Mucosa of descending colon (tissue), 3 donors: ENCODE results near the gene PHF20. TPM values are rescaled to one million over a fixed set of nuclear protein-coding genes. Genes with fewer than 3 reads are reported as not detected.

ENCODE experiments used
- ATAC-seq: fragments of 200-7000 bp; cut with Tn5 transposase; one replicate; pipeline ENCODE4 v1.9.1; 2020; ENCODE audit warnings: mild to moderate bottlenecking, moderate library complexity
- DNase-seq, 3 donors: peaks; one replicate each; pipeline ENCODE4 v3.0.0-alpha.2; 2020
- H3K36me3 ChIP-seq: fragments of 200-600 bp; one replicate; pipeline ENCODE4 v1.8.0; 2021; ENCODE audit warnings: low read depth, mild to moderate bottlenecking
- H3K4me1 ChIP-seq: fragments of 200-600 bp; one replicate; pipeline ENCODE4 v1.8.0; 2021; ENCODE audit warnings: low read depth, mild to moderate bottlenecking
- H3K4me3 ChIP-seq: fragments of 200-600 bp; one replicate; pipeline ENCODE4 v1.8.0; 2021; ENCODE audit warnings: mild to moderate bottlenecking
- H3K9me3 ChIP-seq: fragments of 200-600 bp; one replicate; pipeline ENCODE4 v1.8.0; 2021; ENCODE audit warnings: mild to moderate bottlenecking
- intact Hi-C, 2 donors: fragments of 100-400 bp; cut with DNase I in 1 of 2; cut with micrococcal nuclease in 1 of 2; formaldehyde crosslinking; loops; one replicate each; pipeline versions ENCODE4 v1.11.0 to v1.11.1; 2022; cut with DNase I, micrococcal nuclease
- total RNA-seq, 3 donors: library from RNA; stranded (reverse); fragmentation: NEBNext Ultra II Directional in 2 of 3; extraction: Animal tissue kit (Norgen Biotek cat#: 25700) in 2 of 3; gene quantifications; one replicate each; pipeline versions ENCODE4 v1.2.1 to v1.2.4, GENCODE V29; 2021 to 2023
- TF ChIP-seq, protein P1 (sequence below): fragments of 200-600 bp; IDR thresholded peaks from one replicate; pipeline ENCODE4 v1.8.0; 2022; ENCODE audit warnings: antibody characterized with exemption, mild to moderate bottlenecking
- donor health status: DM: no; HTN: no; CAD: no; lungs with moderate emphysema.
- donor health status: DM: no; HTN: no; CAD: no.
- donor health status: DM: no; HTN: yes; CAD: no.

PHF20 gene
- total RNA-seq, 3 donors from 2014 or later = 23.3 to 61.1 (median 28.5) TPM

DNA sequence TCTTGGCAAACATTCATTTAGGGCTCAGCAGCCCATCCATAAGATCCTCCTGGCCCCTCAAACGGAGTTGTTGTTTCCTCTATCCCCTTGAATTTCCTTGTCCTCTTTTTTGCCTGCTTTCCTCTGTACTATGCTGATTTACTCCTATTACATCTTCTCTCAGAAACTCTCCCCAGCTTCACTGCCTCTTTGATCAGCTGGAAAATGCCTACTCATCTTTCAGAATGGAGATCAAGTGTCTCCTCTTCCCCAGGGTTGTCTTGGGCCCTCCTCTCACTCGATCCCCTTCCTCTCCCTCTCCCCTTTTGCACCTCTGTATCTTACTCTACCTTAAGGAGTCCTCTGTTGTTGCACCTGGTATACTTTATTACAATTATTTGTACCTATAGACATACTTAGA is 60.2 kb downstream of the PHF20 start:
- TF ChIP-seq, protein P1, sequence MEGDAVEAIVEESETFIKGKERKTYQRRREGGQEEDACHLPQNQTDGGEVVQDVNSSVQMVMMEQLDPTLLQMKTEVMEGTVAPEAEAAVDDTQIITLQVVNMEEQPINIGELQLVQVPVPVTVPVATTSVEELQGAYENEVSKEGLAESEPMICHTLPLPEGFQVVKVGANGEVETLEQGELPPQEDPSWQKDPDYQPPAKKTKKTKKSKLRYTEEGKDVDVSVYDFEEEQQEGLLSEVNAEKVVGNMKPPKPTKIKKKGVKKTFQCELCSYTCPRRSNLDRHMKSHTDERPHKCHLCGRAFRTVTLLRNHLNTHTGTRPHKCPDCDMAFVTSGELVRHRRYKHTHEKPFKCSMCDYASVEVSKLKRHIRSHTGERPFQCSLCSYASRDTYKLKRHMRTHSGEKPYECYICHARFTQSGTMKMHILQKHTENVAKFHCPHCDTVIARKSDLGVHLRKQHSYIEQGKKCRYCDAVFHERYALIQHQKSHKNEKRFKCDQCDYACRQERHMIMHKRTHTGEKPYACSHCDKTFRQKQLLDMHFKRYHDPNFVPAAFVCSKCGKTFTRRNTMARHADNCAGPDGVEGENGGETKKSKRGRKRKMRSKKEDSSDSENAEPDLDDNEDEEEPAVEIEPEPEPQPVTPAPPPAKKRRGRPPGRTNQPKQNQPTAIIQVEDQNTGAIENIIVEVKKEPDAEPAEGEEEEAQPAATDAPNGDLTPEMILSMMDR = no peak
- H3K36me3 ChIP-seq = no peaks in the 10 kb centered on the region
- no peak overlapping the region for H3K4me3 ChIP-seq
- no peak for DNase-seq
- intact Hi-C loops = no loop called here
- H3K4me1 ChIP-seq = no peaks in the 10 kb centered on the region
- no peak for ATAC-seq
- no peaks in the 10 kb centered on the region for H3K9me3 ChIP-seq

DNA sequence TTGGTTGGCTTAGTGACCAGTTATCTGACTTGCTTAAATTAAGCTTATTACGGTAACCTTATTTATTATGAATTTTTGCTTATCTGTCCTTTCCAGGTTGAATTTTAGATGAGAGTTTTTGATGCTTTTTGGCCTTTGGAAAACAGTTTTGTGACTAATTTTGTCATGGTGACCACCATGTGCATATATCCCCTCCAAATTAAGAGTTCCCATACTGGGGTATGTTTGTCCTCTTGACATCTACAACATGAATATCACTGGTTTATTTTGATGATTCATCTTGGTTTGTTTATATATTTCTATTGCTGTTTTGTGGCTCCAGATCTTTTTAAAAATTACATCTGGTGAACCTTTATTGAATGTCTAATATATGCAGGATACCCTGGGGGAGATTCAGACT is 61.4 kb downstream of the PHF20 start:
- Histone ChIP-seq H3K36me3 (no peaks in the 10 kb centered on the region), H3K9me3 (no peaks in the 10 kb centered on the region), H3K4me3 (no peak overlapping the region), H3K4me1 (no peaks in the 10 kb centered on the region)
- no peak for ATAC-seq
- DNase-seq = no peak
- intact Hi-C loops = no loop called here
- TF ChIP-seq, protein P1 = no peak

DNA sequence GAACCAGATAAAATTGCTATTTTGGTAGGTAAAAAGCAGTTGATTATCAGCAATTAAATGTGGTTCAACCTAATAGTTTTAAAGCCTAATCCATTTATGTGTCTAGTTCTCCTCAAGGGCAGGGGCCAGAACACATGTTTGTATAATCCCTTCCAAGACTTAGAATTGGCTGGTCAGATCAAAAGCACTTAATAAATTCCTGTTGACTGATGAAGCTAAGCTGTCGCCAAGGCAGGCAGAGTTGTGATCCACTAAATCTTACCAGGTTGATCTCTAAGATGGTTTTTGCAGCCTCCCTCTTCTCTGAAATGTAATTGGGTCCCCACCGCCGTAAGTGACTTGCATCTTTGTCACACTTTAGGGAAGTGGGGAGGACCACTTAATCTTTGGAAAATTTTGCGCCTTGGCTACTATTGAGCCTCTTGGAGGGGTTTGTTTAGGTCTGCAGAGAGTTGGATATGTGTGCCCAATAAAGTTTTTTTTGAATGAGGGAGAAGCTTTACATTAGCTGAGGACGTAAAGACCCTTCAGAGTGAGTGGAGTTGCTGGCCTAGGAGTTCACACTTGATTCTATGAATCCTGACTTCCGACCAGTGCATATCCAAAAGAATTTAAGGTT is 65.9 kb downstream of the PHF20 start:
- Histone ChIP-seq H3K9me3 (no peaks in the 10 kb centered on the region), H3K4me1 (no peaks in the 10 kb centered on the region), H3K36me3 (no peaks in the 10 kb centered on the region), H3K4me3 (no peak overlapping the region)
- no peak for DNase-seq
- no peak for ATAC-seq
- intact Hi-C loops = no loop called here
- TF ChIP-seq, protein P1 = no peak

DNA sequence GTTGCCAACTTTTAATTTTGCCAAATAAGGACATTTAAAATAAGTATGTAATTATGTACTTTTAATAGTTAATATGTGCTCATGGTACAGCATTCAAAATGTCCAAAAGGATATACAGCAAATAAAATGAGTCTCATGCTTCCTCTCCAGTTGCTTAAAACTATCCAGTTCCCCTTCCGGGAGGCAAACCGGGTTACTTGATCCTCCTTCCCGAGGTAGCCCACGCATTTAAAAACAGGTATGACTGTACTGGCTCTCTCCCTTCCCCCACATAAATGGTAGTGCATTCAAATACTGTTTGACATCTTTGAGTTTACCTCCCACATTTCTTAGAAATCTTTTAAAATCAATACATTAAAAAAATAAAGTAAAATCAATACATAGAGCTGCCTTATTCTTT is 66.4 kb downstream of the PHF20 start:
- no peaks in the 10 kb centered on the region for H3K36me3 ChIP-seq
- no peaks in the 10 kb centered on the region for H3K4me1 ChIP-seq
- DNase-seq (no peak), ATAC-seq (no peak)
- TF ChIP-seq, protein P1 = no peak
- H3K9me3 ChIP-seq = no peaks in the 10 kb centered on the region
- H3K4me3 ChIP-seq = no peak overlapping the region
- intact Hi-C loops = no loop called here

DNA sequence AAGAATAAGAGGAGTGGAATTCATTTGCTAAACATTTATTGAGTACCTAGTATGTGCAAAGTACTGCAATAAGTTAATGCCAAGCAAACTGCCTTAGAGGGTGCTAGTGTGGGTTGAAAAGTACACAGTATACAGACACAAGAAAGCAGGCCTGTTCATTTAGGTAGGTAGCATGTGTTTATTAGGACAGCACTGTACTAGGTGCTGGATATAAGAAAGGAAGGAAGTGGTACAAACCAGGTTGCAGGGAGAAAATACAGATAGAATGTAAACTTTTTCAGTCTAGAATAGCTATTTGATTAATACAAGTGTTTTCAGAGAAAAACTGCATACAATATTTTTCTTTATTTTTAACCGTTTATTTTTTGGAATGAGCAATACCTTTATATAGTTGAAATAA is 68.1 kb downstream of the PHF20 start:
- Histone ChIP-seq H3K4me3 (no peak overlapping the region), H3K4me1 (no peaks in the 10 kb centered on the region), H3K36me3 (no peaks in the 10 kb centered on the region), H3K9me3 (peaks cover 9% of the 10 kb centered on the region)
- TF ChIP-seq, protein P1 = no peak
- ATAC-seq (no peak), DNase-seq (no peak)
- intact Hi-C loops = no loop called here

DNA sequence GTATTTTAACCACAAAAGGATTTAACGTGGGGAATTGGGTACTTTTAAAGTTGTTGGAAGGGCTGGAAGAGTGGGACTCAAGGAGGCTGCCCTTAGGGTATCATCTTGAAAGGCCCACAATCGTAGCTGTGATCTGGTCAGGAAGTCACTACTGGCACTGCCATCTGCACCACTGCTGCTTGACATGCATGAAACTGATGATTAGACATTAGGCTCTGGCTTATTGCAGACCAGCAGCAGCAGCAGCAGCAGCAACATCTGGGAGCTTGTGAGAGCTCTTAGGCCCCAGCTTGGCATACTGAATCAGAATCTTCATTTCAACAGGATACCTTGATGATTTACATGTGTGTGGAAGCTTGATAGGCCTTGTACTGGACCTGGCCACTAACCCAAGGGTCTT is 68.6 kb downstream of the PHF20 start:
- Histone ChIP-seq H3K4me3 (no peak overlapping the region), H3K36me3 (no peaks in the 10 kb centered on the region), H3K4me1 (no peaks in the 10 kb centered on the region), H3K9me3 (peaks cover 9% of the 10 kb centered on the region)
- TF ChIP-seq, protein P1 = no peak
- no peak for ATAC-seq
- no peak for DNase-seq
- intact Hi-C loops = no loop called here
